IMR-90 (cell line): ENCODE results near the gene PRAC1. TPM values are rescaled to one million over a fixed set of nuclear protein-coding genes. Genes with fewer than 3 reads are reported as not detected.
"Not testable (repeated sequence)": the region's sequence is repeated elsewhere in the genome, so short reads cannot be mapped to it uniquely, and the experiment has no call there.

Experiments used
- ATAC-seq: fragments of 200-7000 bp; cut with Tn5 transposase; 2 replicates; pipeline ENCODE4 v1.9.1; 2020; ENCODE audit warnings: low read depth, mild to moderate bottlenecking, moderate library complexity
- BruUV-seq: library from RNA; stranded (reverse); fragments of 400-500 nt; replicated peaks from 2 replicates; lab custom pipeline; 2021; lab: Mats Ljungman, UMichigan
- CTCF ChIA-PET: fragments of 300-600 bp; formaldehyde crosslinking; extraction: SDS; loops from one replicate; lab custom pipeline; 2021; ENCODE audit warnings: antibody characterized with exemption; lab: Yijun Ruan, JAX
- POLR2A ChIA-PET: fragments of 300-600 bp; sonication (Branson Sonifier 250); formaldehyde crosslinking; loops from one replicate; lab custom pipeline; 2022; ENCODE audit warnings: antibody characterized with exemption; ENCODE audit not compliant: unreplicated experiment; lab: Charles Lee
- DNase-seq: peaks from one replicate; pipeline ENCODE4 v3.0.0; 2013
- H2AFZ ChIP-seq: replicated peaks from 2 replicates; pipeline ENCODE3; 2013; ENCODE audit warnings: low read length, mild to moderate bottlenecking; ENCODE audit not compliant: poor library complexity
- H2AK5ac ChIP-seq: 2 replicates; pipeline ENCODE4 v1.6.1; 2013; ENCODE audit warnings: low read depth, low read length, inconsistent platforms
- H2AK9ac ChIP-seq: replicated peaks from 2 replicates; pipeline ENCODE3; 2013; ENCODE audit warnings: mild to moderate bottlenecking, low read depth, low read length, moderate library complexity; ENCODE audit not compliant: poor library complexity
- H2BK120ac ChIP-seq: 2 replicates; pipeline ENCODE4 v1.6.1; 2013; ENCODE audit warnings: low read depth, low read length, inconsistent platforms
- H2BK15ac ChIP-seq: 3 replicates; pipeline ENCODE4 v1.6.1; 2013; ENCODE audit warnings: low read depth, low read length, inconsistent platforms
- H2BK20ac ChIP-seq: 2 replicates; pipeline ENCODE4 v1.6.1; 2013; ENCODE audit warnings: low read depth, mild to moderate bottlenecking, inconsistent platforms, low read length, moderate library complexity
- H2BK5ac ChIP-seq: 2 replicates; pipeline ENCODE4 v1.6.1; 2013; ENCODE audit warnings: mild to moderate bottlenecking, low read depth, low read length, inconsistent platforms; ENCODE audit not compliant: poor library complexity, severe bottlenecking
- H3K14ac ChIP-seq: replicated peaks from 2 replicates; pipeline ENCODE4 v1.6.1; 2013; ENCODE audit warnings: low read depth, low read length, inconsistent platforms
- H3K18ac ChIP-seq: 2 replicates; pipeline ENCODE4 v1.6.1; 2013; ENCODE audit warnings: low read depth, low read length, control low read depth
- H3K23ac ChIP-seq: 2 replicates; pipeline ENCODE4 v1.6.1; 2013; ENCODE audit warnings: low read depth, low read length, inconsistent platforms
- H3K27ac ChIP-seq: 2 replicates; pipeline ENCODE4 v1.5.1; 2013; ENCODE audit warnings: mild to moderate bottlenecking, control low read depth, low read length; ENCODE audit not compliant: insufficient read depth
- H3K27me3 ChIP-seq: 2 replicates; pipeline ENCODE4 v1.6.1; 2013; ENCODE audit warnings: low read length; ENCODE audit not compliant: control insufficient read depth, insufficient read depth
- H3K36me3 ChIP-seq: 2 replicates; pipeline ENCODE4 v1.6.1; 2013; ENCODE audit warnings: low read length, mixed read lengths; ENCODE audit not compliant: control insufficient read depth, insufficient read depth
- H3K4ac ChIP-seq: 2 replicates; pipeline ENCODE4 v1.6.1; 2013; ENCODE audit warnings: low read depth, low read length, inconsistent platforms
- H3K4me1 ChIP-seq: 2 replicates; pipeline ENCODE4 v1.6.1; 2013; ENCODE audit warnings: low read length, mixed read lengths; ENCODE audit not compliant: control insufficient read depth, insufficient read depth
- H3K4me2 ChIP-seq: 2 replicates; pipeline ENCODE4 v1.6.1; 2013; ENCODE audit warnings: low read depth, mild to moderate bottlenecking, control low read depth, low read length, moderate library complexity
- H3K4me3 ChIP-seq: 2 replicates; pipeline ENCODE4 v1.5.1; 2013; ENCODE audit warnings: low read depth, mild to moderate bottlenecking, control low read depth, low read length, moderate library complexity; ENCODE audit not compliant: insufficient read depth
- H3K56ac ChIP-seq: 2 replicates; pipeline ENCODE4 v1.6.1; 2013; ENCODE audit warnings: low read length, inconsistent platforms; ENCODE audit not compliant: insufficient read depth; ENCODE audit errors: extremely low read depth
- H3K79me1 ChIP-seq, 2 experiments: 2 replicates each; pipeline ENCODE4 v1.6.1; 2013; ENCODE audit warnings: low read length in 2 of 2, inconsistent platforms in 1 of 2, low read depth in 1 of 2
- H3K9ac ChIP-seq: 2 replicates; pipeline ENCODE4 v1.6.1; 2013; ENCODE audit warnings: low read depth, low read length, control low read depth
- H3K9me1 ChIP-seq: 2 replicates; pipeline ENCODE4 v1.6.1; 2013; ENCODE audit warnings: low read length, inconsistent platforms; ENCODE audit not compliant: insufficient read depth
- H3K9me3 ChIP-seq: 2 replicates; pipeline ENCODE4 v1.6.1; 2013; ENCODE audit warnings: low read length; ENCODE audit not compliant: control insufficient read depth, insufficient read depth
- H4K20me1 ChIP-seq: 2 replicates; pipeline ENCODE4 v1.6.1; 2013; ENCODE audit warnings: low read length, inconsistent platforms; ENCODE audit not compliant: insufficient read depth
- H4K5ac ChIP-seq: 2 replicates; pipeline ENCODE4 v1.6.1; 2013; ENCODE audit warnings: mild to moderate bottlenecking, low read depth, low read length, control low read depth
- H4K8ac ChIP-seq, 2 experiments: 2 replicates each; pipeline ENCODE4 v1.6.1; 2013; ENCODE audit warnings: low read depth in 2 of 2, low read length in 2 of 2, control low read depth in 1 of 2, inconsistent platforms in 1 of 2
- H4K91ac ChIP-seq: 2 replicates; pipeline ENCODE4 v1.6.1; 2013; ENCODE audit warnings: low read depth, low read length, inconsistent platforms; ENCODE audit not compliant: insufficient read depth
- WGBS, 2 experiments: methylation state at CpG; one replicate each; pipeline versions ENCODE4 v1.1.5 to v1.1.7; 2013; ENCODE audit warnings: missing lambda C conversion rate in 2 of 2; ENCODE audit not compliant: insufficient read length in 1 of 2; ENCODE audit errors: extremely low coverage in 2 of 2; 5-methylcytosine and 5-hydroxymethylcytosine counted together
- dilution Hi-C: fragments of 300-500 bp; cut with HindIII; formaldehyde crosslinking; loops from one replicate; pipeline ENCODE4 v1.14.3; 2018; ENCODE audit warnings: low sequenced_read_pairs; ENCODE audit not compliant: unreplicated experiment
- in situ Hi-C: fragments of 300-500 bp; cut with MboI; formaldehyde crosslinking; loops from 3 replicates; pipeline ENCODE4 v1.14.3; 2019; ENCODE audit warnings: low sequenced_read_pairs, inconsistent platforms, mixed read lengths
- intact Hi-C: fragments of 100-400 bp; cut with micrococcal nuclease; formaldehyde crosslinking; loops from 2 replicates; pipeline ENCODE4 v1.10.0; 2022
- polyA plus RNA-seq, 3 experiments: library from polyadenylated mRNA; depleted of rRNA; stranded (reverse); fragments of >200 nt; gene quantifications; 2 replicates each; pipeline ENCODE4 v1.2.3, GENCODE V29; 2012; ENCODE audit warnings: low replicate concordance in 1 of 3
- total RNA-seq: library from RNA; depleted of rRNA; stranded (reverse); fragments of >200 nt; gene quantifications from 2 replicates; pipeline ENCODE4 v1.2.3, GENCODE V29; 2012

The PRAC1 gene
- total and polyA plus RNA-seq, 2 of the 4 experiments (the other 2 are of a cell fraction): not detected

DNA sequence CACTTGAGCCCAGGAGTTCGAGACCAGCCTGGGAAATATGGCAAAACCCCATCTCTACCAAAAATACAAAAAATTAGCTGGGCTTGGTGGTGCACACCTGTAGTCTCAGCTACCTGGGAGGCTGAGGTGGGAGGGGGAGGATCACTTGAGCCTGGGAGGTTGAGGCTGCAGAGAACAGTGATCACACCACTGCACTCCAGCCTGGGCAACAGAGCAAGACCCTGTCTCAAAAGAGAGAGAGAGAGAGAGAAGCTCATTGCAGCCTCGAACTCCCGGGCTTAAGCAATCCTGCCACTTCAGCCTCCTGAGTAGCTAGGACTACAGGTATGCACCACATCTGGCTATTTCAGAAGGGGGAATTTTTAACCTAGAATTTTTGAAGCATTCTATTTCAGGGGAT lies 5.8 kb downstream of the PRAC1 start:
- POLR2A ChIA-PET, in situ Hi-C loops: not testable (repeated sequence)

More for the DNA sequence above, 5.8 kb downstream of the PRAC1 start:
- H3K9me1 ChIP-seq, H4K5ac ChIP-seq, H4K8ac ChIP-seq, BruUV-seq, H3K27ac ChIP-seq, H3K4me2 ChIP-seq, H4K20me1 ChIP-seq, H2BK120ac ChIP-seq, CTCF ChIA-PET, H2AFZ ChIP-seq, H3K36me3 ChIP-seq, H2BK5ac ChIP-seq, H3K4me1 ChIP-seq, H2AK5ac ChIP-seq, H3K79me1 ChIP-seq, H4K91ac ChIP-seq, intact Hi-C loops, H2BK20ac ChIP-seq, H2BK15ac ChIP-seq, H3K18ac ChIP-seq, H3K9ac ChIP-seq, H3K4ac ChIP-seq, dilution Hi-C loops, ATAC-seq, H3K14ac ChIP-seq, H3K23ac ChIP-seq, H3K56ac ChIP-seq, H2AK9ac ChIP-seq, DNase-seq, H3K4me3 ChIP-seq: not testable (repeated sequence)
- Histone ChIP-seq H3K27me3 (peaks cover 72% of the 10 kb centered on the region), H3K9me3 (peaks cover 17% of the 10 kb centered on the region)
- WGBS, 2 experiments: no CpG with 5 or more reads among the region's 3 CpGs
